Measurements from ENCODE around the gene GABRP. TPM values are rescaled to one million over a fixed set of nuclear protein-coding genes. Genes with fewer than 3 reads are reported as not detected.
A peak's percentile ranks its signal among the peaks of the same experiment; 100 is the strongest.

Gene GABRP, protein sequence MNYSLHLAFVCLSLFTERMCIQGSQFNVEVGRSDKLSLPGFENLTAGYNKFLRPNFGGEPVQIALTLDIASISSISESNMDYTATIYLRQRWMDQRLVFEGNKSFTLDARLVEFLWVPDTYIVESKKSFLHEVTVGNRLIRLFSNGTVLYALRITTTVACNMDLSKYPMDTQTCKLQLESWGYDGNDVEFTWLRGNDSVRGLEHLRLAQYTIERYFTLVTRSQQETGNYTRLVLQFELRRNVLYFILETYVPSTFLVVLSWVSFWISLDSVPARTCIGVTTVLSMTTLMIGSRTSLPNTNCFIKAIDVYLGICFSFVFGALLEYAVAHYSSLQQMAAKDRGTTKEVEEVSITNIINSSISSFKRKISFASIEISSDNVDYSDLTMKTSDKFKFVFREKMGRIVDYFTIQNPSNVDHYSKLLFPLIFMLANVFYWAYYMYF
- total RNA-seq, result 0.20 and 0.65 TPM in 2 replicates

DNA sequence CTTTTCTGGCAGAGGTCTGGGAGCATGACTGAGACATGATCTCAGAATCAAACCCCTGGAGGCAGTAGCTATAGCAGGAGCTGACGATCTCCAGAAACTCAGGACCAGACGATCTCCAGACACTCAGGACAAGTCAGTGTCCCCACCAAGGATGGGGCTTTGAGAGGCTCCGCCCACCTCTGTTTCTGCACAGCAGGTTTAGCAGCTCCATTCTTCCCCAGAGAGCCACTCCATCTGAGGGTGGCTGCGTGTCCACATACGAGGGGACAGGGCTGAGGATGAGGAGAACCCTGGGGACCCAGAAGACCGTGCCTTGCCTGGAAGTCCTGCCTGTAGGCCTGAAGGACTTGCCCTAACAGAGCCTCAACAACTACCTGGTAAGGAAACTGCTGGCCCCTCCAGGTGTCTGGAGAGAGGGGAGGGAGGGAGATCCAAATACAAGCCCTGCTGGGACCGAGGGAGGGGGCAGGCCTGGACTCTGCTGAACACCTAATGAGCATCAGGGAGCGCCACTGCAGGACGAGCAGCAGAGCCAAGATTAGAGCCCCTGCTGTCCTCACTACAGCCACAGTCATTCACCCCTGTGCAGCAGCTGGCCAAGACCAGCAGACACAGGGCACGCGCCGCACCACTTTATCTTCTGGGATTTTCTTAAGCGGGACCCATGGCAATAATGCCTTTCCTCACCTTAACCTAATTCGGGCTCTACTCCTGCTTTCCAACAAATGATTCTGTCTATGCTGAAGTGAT, at the start of gene GABRP:
GABRP (plus strand) TSS at position 228 of the 750 bp plus-strand sequence. CDS start 4,891 bp downstream, outside the sequence.
- DNase-seq (ENCODE audit: low read depth in 2 of 2), result no peak

GRCh38 chr5:170736966-170737365, 46.6 kb upstream of the GABRP start:
- DNase-seq (ENCODE audit: low read depth in 2 of 2), result no peak

DNA sequence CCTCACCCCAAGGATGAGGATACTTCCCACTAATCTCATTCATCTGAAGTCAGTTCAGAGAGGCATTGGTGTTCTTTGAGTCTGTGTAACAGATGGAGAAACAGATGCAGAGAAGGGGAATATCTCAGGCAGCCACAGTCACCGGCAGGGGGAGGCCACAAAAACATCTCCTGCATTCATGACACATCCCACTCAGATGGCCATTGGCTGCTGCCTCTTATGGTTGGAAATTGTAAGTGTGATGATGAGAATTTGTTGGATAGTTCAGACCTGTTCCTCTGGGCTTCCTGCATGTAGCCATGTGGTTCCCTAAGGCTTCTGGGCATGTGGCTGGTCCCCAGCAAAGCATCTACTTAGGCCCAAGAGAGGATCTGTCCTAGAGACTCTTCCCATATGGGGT, 45.9 kb upstream of the GABRP start:
- no peak for DNase-seq (ENCODE audit: low read depth in 2 of 2)

DNA sequence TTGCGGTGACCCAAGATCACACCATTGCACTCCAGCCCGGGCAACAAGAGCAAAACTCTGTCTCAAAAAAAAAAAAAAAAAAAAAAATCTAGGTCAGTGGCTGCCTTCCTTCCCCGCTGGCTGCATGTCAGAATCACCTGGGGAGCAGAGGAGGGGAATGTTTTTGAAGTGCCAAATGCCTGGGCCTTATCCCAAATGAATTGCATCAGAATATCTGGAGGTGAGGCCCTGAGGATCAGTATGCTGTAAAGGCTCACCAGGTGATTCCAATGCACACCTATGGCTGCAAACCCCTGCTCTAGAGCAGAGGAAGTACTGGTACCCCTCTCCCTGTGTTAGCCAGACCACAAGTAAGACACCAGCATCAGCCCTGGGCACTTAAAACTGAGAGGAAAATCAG, 44.7 kb upstream of the GABRP start:
- DNase-seq (ENCODE audit: low read depth in 2 of 2), result no peak

GRCh38 chr5:170739446-170739845, 44.1 kb upstream of the GABRP start:
- DNase-seq (ENCODE audit: low read depth in 2 of 2), result no peak

DNA sequence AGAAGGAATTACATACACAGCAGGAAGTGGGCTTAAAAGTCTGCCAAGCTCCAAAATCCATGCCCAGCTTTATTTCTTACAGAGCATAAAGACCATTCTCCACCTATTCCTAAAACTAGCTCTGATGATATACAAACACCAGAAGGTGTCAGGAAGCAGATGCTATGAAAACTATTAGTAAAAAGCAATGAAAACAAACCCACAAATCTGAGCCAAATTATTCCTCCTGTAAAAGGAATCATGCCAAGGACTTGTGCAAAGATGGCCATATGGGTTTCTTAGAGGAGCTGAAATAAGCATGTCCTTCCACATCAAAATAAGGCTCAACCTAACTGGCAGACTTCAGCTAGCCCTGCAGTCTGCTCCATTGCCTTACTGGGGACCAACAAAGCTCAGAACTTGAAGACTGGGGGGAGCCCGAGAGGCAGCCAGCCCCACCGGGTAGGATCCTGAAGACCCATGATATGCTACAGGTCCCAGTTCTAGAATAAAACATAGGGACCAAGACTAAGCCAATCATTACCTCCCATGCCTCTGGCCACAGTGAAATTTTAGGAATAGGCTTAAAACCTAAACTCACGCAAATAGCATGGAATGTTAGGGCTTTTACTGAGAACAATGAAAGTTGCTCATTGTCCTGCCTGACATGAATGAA, 42.8 kb upstream of the GABRP start:
- no peak for DNase-seq (ENCODE audit: low read depth in 2 of 2)

DNA sequence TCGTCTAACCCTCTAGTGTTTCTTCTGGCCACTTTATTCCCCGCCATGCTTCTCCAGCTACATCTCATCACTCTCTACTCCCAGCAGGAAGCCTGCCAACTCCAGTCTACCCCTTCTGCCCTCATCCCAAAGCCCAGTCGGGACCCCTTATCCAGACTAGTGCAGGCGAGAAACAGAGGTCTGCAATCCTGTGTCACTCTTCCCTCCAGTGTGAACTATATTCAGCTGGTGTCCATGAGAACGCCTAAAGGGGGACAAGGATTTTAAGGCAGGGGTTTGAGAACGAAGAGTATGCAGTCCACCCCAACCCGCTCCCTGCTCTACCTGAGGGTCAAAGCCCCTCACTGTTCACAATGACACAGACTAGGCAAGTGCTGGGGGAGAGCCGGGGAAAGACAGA, 41.7 kb upstream of the GABRP start:
- no peak for DNase-seq (ENCODE audit: low read depth in 2 of 2)

DNA sequence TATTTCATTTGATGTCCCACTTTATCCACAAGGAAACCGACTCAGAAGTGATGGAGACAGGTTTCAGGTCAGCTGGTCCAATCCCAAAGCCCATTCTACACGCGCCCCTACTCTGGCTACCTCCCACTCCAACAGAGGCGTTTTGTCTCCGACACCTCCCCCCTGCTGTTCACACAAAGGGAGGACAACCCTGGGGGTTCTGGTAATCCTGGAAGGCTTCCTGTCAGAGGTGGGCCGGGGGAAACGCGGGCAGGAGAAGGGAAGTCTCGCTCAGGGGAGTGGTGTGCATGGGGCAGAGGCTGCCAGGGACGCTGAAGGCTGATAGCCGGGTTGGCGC, 39.7 kb upstream of the GABRP start:
- no peak for DNase-seq (ENCODE audit: low read depth in 2 of 2)

- peak; percentile 29 to 37 for DNase-seq (ENCODE audit: low read depth in 2 of 2)
Measured at GRCh38 chr5:170745481-170746071, 37.9 kb upstream of the GABRP start.

DNA sequence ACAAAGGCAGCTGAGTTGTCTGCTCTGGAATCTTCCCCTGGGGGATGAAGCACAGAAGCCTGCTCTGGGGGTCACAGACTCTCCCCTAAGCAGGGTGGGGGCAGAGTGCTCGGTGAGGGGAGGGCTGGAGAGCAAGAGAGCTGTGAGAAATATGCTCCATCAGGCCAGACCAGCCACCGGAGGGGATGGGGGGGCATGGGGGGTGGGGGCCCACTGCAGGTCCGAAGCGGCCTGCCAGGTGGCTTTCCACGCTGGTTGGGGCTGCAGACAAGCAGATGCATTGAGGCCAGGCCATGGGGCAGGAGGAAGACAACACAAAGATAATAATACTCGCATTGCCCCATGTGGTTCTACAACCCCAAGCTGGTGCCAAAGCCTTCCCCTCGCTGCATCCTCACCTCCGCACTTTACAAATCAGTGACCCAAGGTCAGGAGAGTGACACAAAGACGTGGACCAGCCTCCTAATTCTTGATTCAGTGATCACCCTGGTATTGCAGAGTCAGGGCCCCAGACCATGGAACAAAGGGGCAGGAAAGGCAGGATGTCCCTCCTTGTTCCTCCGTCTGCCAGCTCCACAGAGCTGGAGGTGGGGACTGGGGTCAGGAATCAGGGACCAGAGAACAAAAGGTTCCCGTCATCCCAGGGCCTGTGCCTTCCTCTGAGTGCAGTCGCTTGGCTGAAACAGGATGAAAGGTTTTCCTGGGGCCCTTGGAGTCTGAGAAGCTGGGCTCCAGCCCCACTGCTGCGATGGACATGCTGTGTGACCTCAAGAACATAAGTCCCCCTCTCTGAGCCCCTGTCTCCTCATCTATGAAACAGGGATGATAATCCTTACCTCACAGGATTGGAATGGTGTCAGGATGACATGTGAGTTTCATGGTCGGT, 37.2 kb upstream of the GABRP start:
- DNase-seq (ENCODE audit: low read depth in 2 of 2), result peak in 1 of 2 donors; percentile 34

- no peak for DNase-seq (ENCODE audit: low read depth in 2 of 2)
Measured at GRCh38 chr5:170746961-170747340, 36.6 kb upstream of the GABRP start.

DNA sequence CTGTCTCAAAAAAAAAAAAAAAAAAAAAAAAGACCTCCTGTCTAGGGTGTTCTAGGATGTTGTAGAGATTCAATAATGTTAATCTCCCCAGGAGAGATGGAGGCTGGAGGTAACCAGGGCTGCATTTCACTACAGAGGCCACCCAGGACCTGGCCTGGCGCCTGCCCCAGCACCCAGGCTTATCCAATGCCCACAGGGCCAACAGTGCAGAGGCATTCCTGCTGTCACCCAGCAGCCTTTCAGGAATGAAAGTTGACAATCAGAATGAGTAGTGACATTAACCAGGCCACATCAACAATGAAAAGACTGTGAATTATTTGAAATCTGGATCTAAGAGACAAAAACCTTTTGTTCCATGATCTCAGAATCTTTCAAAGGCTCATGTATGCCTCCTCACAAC, 36.2 kb upstream of the GABRP start:
- DNase-seq (ENCODE audit: low read depth in 2 of 2), result no peak

DNA sequence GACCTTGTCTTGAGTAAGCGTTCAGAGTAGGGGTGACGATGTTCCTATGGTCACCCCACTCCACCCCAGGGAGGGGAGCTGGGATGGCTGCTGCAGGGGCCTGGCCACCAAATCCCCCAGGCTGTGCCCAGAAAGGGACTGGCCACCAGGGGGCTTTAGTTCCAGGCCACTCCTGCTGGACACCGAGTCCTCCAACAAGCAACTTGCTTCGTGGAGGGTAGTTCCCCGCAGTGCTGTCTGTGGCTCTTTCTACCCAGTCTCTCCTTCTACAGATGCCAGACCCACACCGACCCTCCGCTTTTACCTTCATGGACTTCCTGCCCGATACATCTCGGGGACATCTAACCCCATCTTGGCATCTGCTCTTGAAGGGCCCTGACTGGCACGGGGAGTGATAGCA, 35.7 kb upstream of the GABRP start:
- peak; percentile 26 to 79 for DNase-seq (ENCODE audit: low read depth in 2 of 2)

DNA sequence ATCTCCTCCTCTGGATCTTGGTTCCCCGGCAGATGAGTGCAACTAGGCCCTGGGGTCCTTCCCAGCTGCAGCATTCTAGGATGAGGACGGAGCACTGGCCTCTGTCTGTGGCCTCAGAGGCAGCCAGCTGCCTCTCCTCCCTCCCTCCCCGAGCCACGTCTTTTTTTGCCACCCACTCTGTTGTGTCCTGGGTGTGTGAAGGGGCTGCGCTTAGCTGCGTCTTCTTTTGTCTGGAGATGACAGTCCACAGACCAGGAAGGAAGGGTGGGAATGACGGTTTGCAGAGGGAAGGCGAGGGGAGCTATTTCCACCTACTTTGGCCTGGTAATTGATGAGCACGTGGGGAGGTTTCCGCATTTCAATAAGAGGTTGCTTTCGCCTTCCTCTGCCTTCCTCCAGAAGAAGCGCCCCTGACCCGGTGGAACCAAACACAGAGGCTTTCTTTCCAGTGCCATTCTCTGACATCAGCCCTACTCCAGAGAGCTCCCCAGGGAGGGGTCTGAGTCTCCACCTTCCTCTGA, 34.5 kb upstream of the GABRP start:
- DNase-seq (ENCODE audit: low read depth in 2 of 2), result no peak

DNA sequence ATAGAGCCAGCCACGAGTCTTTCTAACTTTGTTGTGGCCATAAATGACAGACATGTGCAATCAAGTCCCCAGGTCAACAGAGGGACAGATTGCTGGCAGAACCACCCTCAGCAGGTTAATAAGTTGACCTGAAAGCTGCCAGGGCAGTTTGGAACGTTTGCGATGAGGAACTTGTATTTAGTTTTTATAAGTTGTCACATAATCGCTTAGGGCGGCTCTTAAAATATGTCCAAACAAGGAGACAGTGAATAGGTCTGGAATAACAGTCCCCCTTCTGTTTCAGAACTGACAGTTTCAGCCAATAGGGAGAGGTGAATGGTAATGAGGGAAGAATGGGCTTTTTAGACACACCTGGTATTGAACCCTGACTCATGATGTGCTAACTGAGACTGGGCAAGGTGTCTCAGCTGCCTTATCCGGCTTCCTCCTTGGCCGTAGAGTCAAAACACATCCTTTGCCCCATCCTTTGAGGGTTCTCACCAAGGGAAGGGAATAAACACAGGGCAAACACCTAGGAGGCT, 33.6 kb upstream of the GABRP start:
- no peak for DNase-seq (ENCODE audit: low read depth in 2 of 2)

GRCh38 chr5:170750791-170751190, 32.7 kb upstream of the GABRP start:
- no peak for DNase-seq (ENCODE audit: low read depth in 2 of 2)

- no peak for DNase-seq (ENCODE audit: low read depth in 2 of 2)
Measured at GRCh38 chr5:170751631-170752030, 31.9 kb upstream of the GABRP start.

DNA sequence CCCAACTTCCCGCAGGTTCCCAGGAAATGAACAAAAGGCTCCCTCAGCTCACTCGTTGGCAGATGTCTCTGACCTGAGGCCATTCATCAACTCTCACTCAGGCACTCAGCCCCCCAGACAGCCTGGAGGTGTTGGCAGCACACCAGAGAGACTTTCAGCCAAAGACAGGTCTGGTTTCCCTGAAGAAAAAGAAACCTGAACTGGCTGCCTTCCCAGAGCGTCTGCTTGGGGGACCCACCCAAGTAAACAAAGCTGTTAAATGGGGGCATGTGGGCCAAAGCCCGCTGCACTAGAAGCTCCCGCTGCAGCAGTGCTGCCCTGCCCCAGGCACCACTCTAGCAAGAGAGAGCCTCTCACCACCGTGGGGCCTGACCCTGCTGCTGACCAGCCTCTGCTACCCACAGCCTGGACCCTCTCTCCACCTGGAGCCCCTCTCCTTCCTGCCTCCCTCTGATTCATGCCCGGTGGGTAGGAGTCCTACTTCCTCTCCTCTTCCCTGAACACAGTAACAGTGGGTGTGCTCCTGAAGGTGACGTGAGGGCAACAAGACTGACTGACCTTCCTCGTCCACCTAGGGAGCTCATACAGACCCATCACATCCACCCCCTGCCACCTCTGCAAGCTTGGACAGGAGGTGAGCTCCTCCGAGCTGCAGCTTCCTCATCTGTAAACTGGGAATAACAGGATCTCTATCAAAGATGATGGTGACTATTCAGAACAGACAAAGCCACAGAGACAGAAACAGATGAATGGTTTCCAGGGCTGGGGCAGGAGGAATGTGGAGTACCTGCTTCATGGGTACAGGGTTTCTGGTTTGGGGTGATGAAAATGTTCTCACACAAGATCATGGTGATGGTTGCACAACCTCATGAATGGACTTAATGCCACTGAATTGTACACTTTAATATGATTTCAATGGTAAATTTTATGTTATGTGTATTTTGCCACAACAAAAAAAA, 31.0 kb upstream of the GABRP start:
- no peak for DNase-seq (ENCODE audit: low read depth in 2 of 2)

DNA sequence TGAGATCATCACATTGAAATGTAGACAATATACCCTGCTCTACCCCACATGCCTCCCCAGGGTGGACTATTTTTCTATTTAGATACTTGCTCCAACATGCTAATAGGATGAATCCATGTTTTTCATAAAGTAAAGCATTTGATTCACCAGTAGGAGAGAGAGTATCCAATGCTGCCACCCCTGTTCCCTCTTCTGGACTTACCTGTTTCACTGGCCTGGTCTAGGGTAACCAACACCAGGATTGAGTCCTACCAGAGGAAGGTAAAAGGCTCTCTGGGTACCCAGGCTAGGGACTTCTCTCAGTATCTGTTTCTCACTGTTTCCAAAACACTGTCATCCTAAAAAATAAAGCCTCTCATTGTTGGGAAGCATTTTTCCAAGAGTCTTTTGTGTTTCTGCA, 30.2 kb upstream of the GABRP start:
- DNase-seq (ENCODE audit: low read depth in 2 of 2), result no peak
